CD4-positive, CD25-positive, alpha-beta regulatory T cell (primary cell): ENCODE measurements around the gene GNAS. TPM values are rescaled to one million over a fixed set of nuclear protein-coding genes. Genes with fewer than 3 reads are reported as not detected.

ENCODE experiments used
- ATAC-seq, 2 donors: fragments of 150-1000 bp; cut with Tn5 transposase; one replicate each; pipeline ENCODE4 v1.10.0; 2021; ENCODE audit warnings: low read depth in 2 of 2, moderate number of reproducible peaks in 2 of 2, moderate library complexity in 1 of 2
- DNase-seq, 3 donors: peaks; one replicate each; pipeline versions ENCODE4 v3.0.0 to v3.0.0-alpha.2; 2012 to 2022; ENCODE audit warnings: mixed read lengths in 1 of 3
- H3K27ac ChIP-seq: one replicate; pipeline ENCODE4 v1.7.0; 2013; ENCODE audit warnings: mild to moderate bottlenecking, low read length; ENCODE audit not compliant: insufficient read depth, poor library complexity, severe bottlenecking
- H3K27me3 ChIP-seq: one replicate; pipeline ENCODE4 v1.7.0; 2013; ENCODE audit warnings: low read length; ENCODE audit not compliant: control insufficient read depth, insufficient read depth
- H3K36me3 ChIP-seq: one replicate; pipeline ENCODE4 v1.7.0; 2013; ENCODE audit warnings: mild to moderate bottlenecking, low read length, moderate library complexity; ENCODE audit not compliant: control insufficient read depth, insufficient read depth
- H3K4me1 ChIP-seq: 2 replicates; pipeline ENCODE4 v1.7.0; 2013; ENCODE audit warnings: mild to moderate bottlenecking, low read length; ENCODE audit not compliant: insufficient read depth, control insufficient read depth, poor library complexity, severe bottlenecking
- H3K4me3 ChIP-seq: one replicate; pipeline ENCODE4 v1.7.0; 2013; ENCODE audit warnings: low read depth, mild to moderate bottlenecking, low read length, moderate library complexity
- H3K9me3 ChIP-seq, 2 experiments: 1 replicate in 1 of 2; 2 replicates in 1 of 2; pipeline ENCODE4 v1.7.0; 2013; ENCODE audit warnings: low read length in 2 of 2, mild to moderate bottlenecking in 1 of 2, moderate library complexity in 1 of 2; ENCODE audit not compliant: control insufficient read depth in 2 of 2
- H3K27ac Mint-ChIP-seq, 3 donors: one replicate each; pipeline ENCODE4 v1.8.0; 2020 to 2022; ENCODE audit warnings: mild to moderate bottlenecking in 3 of 3, mixed read lengths in 3 of 3, moderate library complexity in 2 of 3
- H3K27me3 Mint-ChIP-seq: one replicate; pipeline ENCODE4 v1.8.0; 2022; ENCODE audit warnings: mild to moderate bottlenecking, mixed read lengths
- H3K36me3 Mint-ChIP-seq: one replicate; pipeline ENCODE4 v1.8.0; 2020; ENCODE audit warnings: mixed read lengths
- H3K4me1 Mint-ChIP-seq, 4 donors: one replicate each; pipeline ENCODE4 v1.8.0; 2020 to 2022; ENCODE audit warnings: mixed read lengths in 4 of 4, mild to moderate bottlenecking in 1 of 4
- H3K4me3 Mint-ChIP-seq, 4 donors: one replicate each; pipeline ENCODE4 v1.8.0; 2020 to 2022; ENCODE audit warnings: mild to moderate bottlenecking in 4 of 4, mixed read lengths in 4 of 4, moderate library complexity in 3 of 4
- H3K9me3 Mint-ChIP-seq, 7 donors: one replicate each; pipeline ENCODE4 v1.8.0; 2020 to 2022; ENCODE audit warnings: mixed read lengths in 7 of 7, mild to moderate bottlenecking in 3 of 7, moderate library complexity in 2 of 7
- polyA plus RNA-seq, 4 donors: library from polyadenylated mRNA; unstranded; fragments of 300-500 nt; fragmentation: Illumina TruSeq; gene quantifications; one replicate each; pipeline ENCODE4 v1.2.3, GENCODE V29; 2021
- total RNA-seq: library from RNA; stranded (reverse); gene quantifications from one replicate; pipeline ENCODE4 v1.2.3, GENCODE V29; 2022

The GNAS gene
- total and polyA plus RNA-seq, 5 donors from 2014 or later = 127 to 890 (median 165) TPM

- peaks cover 26% of the 10 kb centered on the region for H3K27me3 Mint-ChIP-seq
- Histone ChIP-seq H3K27ac (no peak overlapping the region), H3K4me3 (no peak overlapping the region), H3K27me3 (no peaks in the 10 kb centered on the region), H3K9me3 (no peaks in the 10 kb centered on the region), H3K4me1 (no peaks in the 10 kb centered on the region), H3K36me3 (no peaks in the 10 kb centered on the region)
- DNase-seq (peak in 2 of 3 donors; percentile 33 to 50), ATAC-seq (peak; percentile 65 to 71)
- H3K27ac Mint-ChIP-seq = no peak overlapping the region
- H3K4me3 Mint-ChIP-seq = no peak overlapping the region
- peaks cover 0 to 11% (median 7%) of the 10 kb centered on the region in 4 donors for H3K4me1 Mint-ChIP-seq
- H3K36me3 Mint-ChIP-seq = no peaks in the 10 kb centered on the region
- peaks cover 0 to 2% (median 0%) of the 10 kb centered on the region in 7 donors for H3K9me3 Mint-ChIP-seq
These were observed 17.9 kb downstream of the GNAS start for GRCh38 chr20:58870293-58871014.

GRCh38 chr20:58871533-58872102, 19.1 kb downstream of the GNAS start:
- Mint-ChIP-seq H3K27ac (no peak overlapping the region), H3K4me3 (no peak overlapping the region), H3K36me3 (no peaks in the 10 kb centered on the region), H3K27me3 (peaks cover 21% of the 10 kb centered on the region), H3K4me1 (peaks cover 0 to 11% (median 7%) of the 10 kb centered on the region in 4 donors), H3K9me3 (peaks cover 0 to 2% (median 0%) of the 10 kb centered on the region in 7 donors)
- Histone ChIP-seq H3K4me3 (no peak overlapping the region), H3K36me3 (no peaks in the 10 kb centered on the region), H3K4me1 (no peaks in the 10 kb centered on the region), H3K27ac (no peak overlapping the region), H3K27me3 (no peaks in the 10 kb centered on the region), H3K9me3 (no peaks in the 10 kb centered on the region)
- ATAC-seq (no peak), DNase-seq (no peak)

GRCh38 chr20:58874469-58874868, 22.0 kb downstream of the GNAS start:
- DNase-seq (no peak), ATAC-seq (no peak)
- Mint-ChIP-seq H3K27me3 (peaks cover 14% of the 10 kb centered on the region), H3K4me1 (peaks cover 0 to 16% (median 10%) of the 10 kb centered on the region in 4 donors), H3K36me3 (no peaks in the 10 kb centered on the region), H3K4me3 (no peak overlapping the region), H3K9me3 (peaks cover 0 to 2% (median 0%) of the 10 kb centered on the region in 7 donors), H3K27ac (peak overlapping the region in 1 of 3 donors; percentile 17)
- no peaks in the 10 kb centered on the region for H3K36me3 ChIP-seq
- no peak overlapping the region for H3K27ac ChIP-seq
- H3K27me3 ChIP-seq = no peaks in the 10 kb centered on the region
- H3K4me1 ChIP-seq = peaks cover 4% of the 10 kb centered on the region
- H3K9me3 ChIP-seq = no peaks in the 10 kb centered on the region
- no peak overlapping the region for H3K4me3 ChIP-seq

GRCh38 chr20:58875111-58875510, 22.6 kb downstream of the GNAS start:
- H3K27ac Mint-ChIP-seq = peak overlapping the region in 1 of 3 donors; percentile 20
- Histone ChIP-seq H3K36me3 (no peaks in the 10 kb centered on the region), H3K9me3 (no peaks in the 10 kb centered on the region), H3K27me3 (no peaks in the 10 kb centered on the region), H3K4me1 (peaks cover 4% of the 10 kb centered on the region), H3K27ac (no peak overlapping the region), H3K4me3 (no peak overlapping the region)
- ATAC-seq = no peak
- DNase-seq = no peak
- H3K36me3 Mint-ChIP-seq = no peaks in the 10 kb centered on the region
- no peak overlapping the region for H3K4me3 Mint-ChIP-seq
- peaks cover 0 to 16% (median 10%) of the 10 kb centered on the region in 4 donors for H3K4me1 Mint-ChIP-seq
- peaks cover 0 to 2% (median 0%) of the 10 kb centered on the region in 7 donors for H3K9me3 Mint-ChIP-seq
- H3K27me3 Mint-ChIP-seq = peaks cover 10% of the 10 kb centered on the region

- ATAC-seq (no peak), DNase-seq (no peak)
- H3K4me1 ChIP-seq = peaks cover 4% of the 10 kb centered on the region
- no peak overlapping the region for H3K27ac ChIP-seq
- H3K36me3 Mint-ChIP-seq = no peaks in the 10 kb centered on the region
- no peak overlapping the region for H3K4me3 Mint-ChIP-seq
- peak overlapping the region in 1 of 3 donors; percentile 20 for H3K27ac Mint-ChIP-seq
- H3K27me3 ChIP-seq = no peaks in the 10 kb centered on the region
- H3K9me3 Mint-ChIP-seq = peaks cover 0 to 2% (median 0%) of the 10 kb centered on the region in 7 donors
- peaks cover 8% of the 10 kb centered on the region for H3K27me3 Mint-ChIP-seq
- no peaks in the 10 kb centered on the region for H3K9me3 ChIP-seq
- no peak overlapping the region for H3K4me3 ChIP-seq
- peaks cover 0 to 15% (median 6%) of the 10 kb centered on the region in 4 donors for H3K4me1 Mint-ChIP-seq
- no peaks in the 10 kb centered on the region for H3K36me3 ChIP-seq
These were observed 23.1 kb downstream of the GNAS start for GRCh38 chr20:58875541-58876134.

GRCh38 chr20:58876437-58876836, 23.9 kb downstream of the GNAS start:
- Mint-ChIP-seq H3K9me3 (peaks cover 0 to 2% (median 0%) of the 10 kb centered on the region in 7 donors), H3K36me3 (no peaks in the 10 kb centered on the region), H3K4me3 (no peak overlapping the region), H3K27ac (peak overlapping the region in 1 of 3 donors; percentile 48), H3K4me1 (peaks cover 0 to 11% (median 1%) of the 10 kb centered on the region in 4 donors), H3K27me3 (peaks cover 4% of the 10 kb centered on the region)
- Histone ChIP-seq H3K4me1 (peaks cover 4% of the 10 kb centered on the region), H3K27me3 (no peaks in the 10 kb centered on the region), H3K9me3 (no peaks in the 10 kb centered on the region), H3K4me3 (no peak overlapping the region), H3K36me3 (no peaks in the 10 kb centered on the region), H3K27ac (no peak overlapping the region)
- DNase-seq = no peak
- ATAC-seq = no peak

- Mint-ChIP-seq H3K4me3 (peak overlapping the region in 1 of 4 donors; percentile 16), H3K4me1 (peaks cover 0 to 11% (median 1%) of the 10 kb centered on the region in 4 donors), H3K27ac (peak overlapping the region in 1 of 3 donors; percentile 48), H3K27me3 (peaks cover 4% of the 10 kb centered on the region), H3K36me3 (no peaks in the 10 kb centered on the region), H3K9me3 (peaks cover 0 to 2% (median 0%) of the 10 kb centered on the region in 7 donors)
- no peak overlapping the region for H3K4me3 ChIP-seq
- H3K4me1 ChIP-seq = peaks cover 4% of the 10 kb centered on the region
- DNase-seq (no peak), ATAC-seq (no peak)
- H3K27ac ChIP-seq = no peak overlapping the region
- no peaks in the 10 kb centered on the region for H3K27me3 ChIP-seq
- H3K9me3 ChIP-seq = no peaks in the 10 kb centered on the region
- no peaks in the 10 kb centered on the region for H3K36me3 ChIP-seq
These were observed 24.8 kb downstream of the GNAS start for GRCh38 chr20:58877050-58877975.
